GM12878 (cell line): ENCODE data around the gene SMAD1. TPM values are rescaled to one million over a fixed set of nuclear protein-coding genes. Genes with fewer than 3 reads are reported as not detected.

Source experiments
- ATAC-seq: fragments of 200-7000 bp; cut with Tn5 transposase; 3 replicates; pipeline ENCODE4 v1.9.1; 2020; ENCODE audit warnings: mild to moderate bottlenecking, moderate library complexity
- BruUV-seq: library from RNA; stranded (reverse); fragments of 400-500 nt; replicated peaks from 2 replicates; lab custom pipeline; 2021; lab: Mats Ljungman, UMichigan
- CTCF ChIA-PET: fragments of 300-600 bp; sonication (Branson Sonifier 250); formaldehyde crosslinking; extraction: SDS; loops from one replicate; lab custom pipeline; 2021; ENCODE audit warnings: inconsistent platforms; lab: Yijun Ruan, JAX
- POLR2A ChIA-PET: fragments of 350-600 bp; formaldehyde crosslinking; extraction: SDS; loops from one replicate; lab custom pipeline; 2021; ENCODE audit warnings: inconsistent platforms; lab: Charles Lee
- RAD21 ChIA-PET: fragments of 300-600 bp; sonication (Branson Sonifier 250); formaldehyde crosslinking; loops from one replicate; lab custom pipeline; 2023; ENCODE audit warnings: antibody characterized with exemption; ENCODE audit not compliant: unreplicated experiment; lab: Charles Lee
- SMC1A ChIA-PET: fragments of 300-600 bp; sonication (Branson Sonifier 250); formaldehyde crosslinking; loops from one replicate; lab custom pipeline; 2023; ENCODE audit not compliant: unreplicated experiment, uncharacterized antibody; lab: Charles Lee
- DNase-seq: peaks from one replicate; pipeline ENCODE4 v3.0.0-alpha.2; 2011; ENCODE audit warnings: low read depth, low spot score
- FAIRE-seq: peaks from 3 replicates; lab custom pipeline; 2011; peaks lifted over from hg19 to GRCh38; lab: Jason Lieb, UNC
- H2AFZ ChIP-seq: 2 replicates; pipeline ENCODE4 v1.6.0; 2011; ENCODE audit warnings: low read depth, low read length, control low read depth; ENCODE audit not compliant: control insufficient read depth
- H3K27ac ChIP-seq: 2 replicates; pipeline ENCODE4 v1.5.1; 2011; ENCODE audit warnings: control low read depth; ENCODE audit not compliant: control insufficient read depth, insufficient read depth
- H3K27me3 ChIP-seq, 2 experiments: replicated peaks in 1 of 2; 2 replicates each; pipeline versions ENCODE4 v1.6.0 to v1.6.1; 2011; ENCODE audit warnings: low read length in 1 of 2; ENCODE audit not compliant: control insufficient read depth in 2 of 2, insufficient read depth in 2 of 2
- H3K36me3 ChIP-seq, 2 experiments: 2 replicates each; pipeline ENCODE4 v1.5.1; 2011; ENCODE audit warnings: low read length in 1 of 2; ENCODE audit not compliant: control insufficient read depth in 2 of 2, insufficient read depth in 2 of 2
- H3K4me1 ChIP-seq: 2 replicates; pipeline ENCODE4 v1.6.1; 2011; ENCODE audit warnings: mild to moderate bottlenecking, low read length, moderate library complexity, mixed read lengths; ENCODE audit not compliant: control insufficient read depth, insufficient read depth
- H3K4me2 ChIP-seq: 2 replicates; pipeline ENCODE4 v1.6.0; 2011; ENCODE audit warnings: control low read depth; ENCODE audit not compliant: control insufficient read depth, insufficient read depth
- H3K4me3 ChIP-seq: fragments of 200-600 bp; sonication (generic); 2 replicates; pipeline ENCODE4 v1.5.1; 2016
- H3K79me2 ChIP-seq: 2 replicates; pipeline ENCODE4 v1.6.0; 2011; ENCODE audit warnings: low read length; ENCODE audit not compliant: control insufficient read depth, insufficient read depth
- H3K9ac ChIP-seq: 2 replicates; pipeline ENCODE4 v1.8.0; 2011; ENCODE audit warnings: low read length, control low read depth, mixed read lengths; ENCODE audit not compliant: control insufficient read depth, insufficient read depth
- H3K9me3 ChIP-seq: replicated peaks from 3 replicates; pipeline ENCODE4 v1.5.1; 2011; ENCODE audit warnings: mild to moderate bottlenecking, low read length; ENCODE audit not compliant: control insufficient read depth, insufficient read depth
- H4K20me1 ChIP-seq: 2 replicates; pipeline ENCODE4 v1.6.0; 2011; ENCODE audit not compliant: control insufficient read depth, insufficient read depth
- CHD1 ChIP-seq: IDR thresholded peaks from 2 replicates; pipeline ENCODE4 v1.6.1; 2012; ENCODE audit warnings: low read depth, low read length, improper control_type of control experiment
- CREB1 ChIP-seq: IDR thresholded peaks from 2 replicates; pipeline ENCODE4 v1.6.1; 2012; ENCODE audit warnings: low read depth, mild to moderate bottlenecking, inconsistent platforms
- HCFC1 ChIP-seq: fragments of 150-350 bp; IDR thresholded peaks from 2 replicates; pipeline ENCODE4 v1.6.1; 2014; ENCODE audit warnings: low read length
- JUNB ChIP-seq: IDR thresholded peaks from 2 replicates; pipeline ENCODE4 v1.6.1; 2016; ENCODE audit warnings: antibody characterized with exemption, mild to moderate bottlenecking
- KAT2A ChIP-seq: conservative IDR thresholded peaks from 2 replicates; pipeline ENCODE4 v1.6.1; 2011; ENCODE audit warnings: low read depth, low read length; ENCODE audit not compliant: control insufficient read depth
- MEF2A ChIP-seq: IDR thresholded peaks from 2 replicates; pipeline ENCODE4 v1.6.1; 2011; ENCODE audit warnings: low read depth, mild to moderate bottlenecking, low read length, moderate library complexity; ENCODE audit not compliant: insufficient read depth
- NFIC ChIP-seq: IDR thresholded peaks from 2 replicates; pipeline ENCODE4 v1.6.1; 2012; ENCODE audit warnings: low read depth, mild to moderate bottlenecking, inconsistent platforms, low read length, moderate library complexity
- NR2F1 ChIP-seq: fragments of 450-650 bp; conservative IDR thresholded peaks from 2 replicates; pipeline ENCODE4 v1.6.1; 2017; ENCODE audit warnings: mild to moderate bottlenecking
- POLR2AphosphoS2 ChIP-seq: IDR thresholded peaks from 2 replicates; pipeline ENCODE4 v1.6.1; 2011; ENCODE audit warnings: low read depth, mild to moderate bottlenecking, low read length, improper control_type of control experiment, moderate library complexity
- RAD21 ChIP-seq: IDR thresholded peaks from 2 replicates; pipeline ENCODE4 v1.6.1; 2011; ENCODE audit warnings: mild to moderate bottlenecking, low read depth, low read length, moderate library complexity; ENCODE audit not compliant: insufficient read depth
- SMARCA5 ChIP-seq: fragments of 450-650 bp; IDR thresholded peaks from 2 replicates; pipeline ENCODE4 v1.6.1; 2017; ENCODE audit warnings: mild to moderate bottlenecking
- STAT1 ChIP-seq: fragments of 450-650 bp; conservative IDR thresholded peaks from 2 replicates; pipeline ENCODE4 v1.6.1; 2014; ENCODE audit warnings: antibody characterized with exemption, mild to moderate bottlenecking
- SUPT20H ChIP-seq: IDR thresholded peaks from 2 replicates; pipeline ENCODE4 v1.6.1; 2011; ENCODE audit warnings: low read depth, mild to moderate bottlenecking, low read length, moderate library complexity, borderline replicate concordance; ENCODE audit not compliant: control insufficient read depth
- TCF3 ChIP-seq: IDR thresholded peaks from 2 replicates; pipeline ENCODE4 v1.6.1; 2012; ENCODE audit warnings: low read depth, mild to moderate bottlenecking, low read length, borderline replicate concordance; ENCODE audit not compliant: insufficient read depth
- WGBS: methylation state at CpG from one replicate; pipeline ENCODE4 v1.1.6; 2016; ENCODE audit warnings: low lambda C conversion rate; ENCODE audit not compliant: insufficient replicate concordance, insufficient coverage; ENCODE audit errors: missing lambda C conversion rate; 5-methylcytosine and 5-hydroxymethylcytosine counted together
- in situ Hi-C: fragments of 300-500 bp; cut with MboI; formaldehyde crosslinking; loops from 9 replicates; pipeline ENCODE4 v1.14.3; 2018; ENCODE audit warnings: mixed read lengths
- intact Hi-C: fragments of 100-400 bp; cut with micrococcal nuclease; formaldehyde crosslinking; loops from one replicate; pipeline ENCODE4 v1.14.2; 2022; ENCODE audit not compliant: unreplicated experiment
- polyA plus RNA-seq, 11 experiments: library from polyadenylated mRNA; depleted of rRNA in 4 of 11; unstranded in 6 of 11; stranded (reverse) in 5 of 11; fragments of >200 nt; fragmentation: Nextera tagmentation in 4 of 11; fragmentation: Illumina TruSeq in 1 of 11; extraction: Ambion mirVana in 4 of 11; extraction: Trizol in 1 of 11; gene quantifications; 1 replicate in 1 of 11; 2 replicates in 10 of 11; pipeline versions ENCODE4 v1.2.1 to v1.2.3, GENCODE V29; 2011 to 2016; ENCODE audit warnings: inconsistent platforms in 2 of 11, missing spikeins in 2 of 11, low read depth in 1 of 11
- total RNA-seq, 4 experiments: library from RNA; depleted of rRNA in 3 of 4; stranded (reverse); fragments of >200 nt in 3 of 4; fragmentation: Illumina TruSeq in 1 of 4; extraction: Trizol in 1 of 4; gene quantifications; 2 replicates each; pipeline versions ENCODE4 v1.2.1 to v1.2.3, GENCODE V29; 2013 to 2021
- TF ChIP-seq, protein P1 (sequence below): IDR thresholded peaks from 2 replicates; pipeline ENCODE4 v1.6.1; 2012; ENCODE audit warnings: low read length, inconsistent platforms

SMAD1 gene
- total and polyA plus RNA-seq, 10 of the 15 experiments (the other 5 are each of a cell fraction or from before 2014, with no cell fraction given), result 0.29 to 17.5 (median 13.6) TPM

- TF ChIP-seq SMARCA5 (no peak), SUPT20H (no peak), CREB1 (no peak), KAT2A (no peak), RAD21 (no peak), HCFC1 (no peak), STAT1 (no peak), POLR2AphosphoS2 (no peak), MEF2A (no peak), NR2F1 (no peak), TCF3 (no peak), NFIC (no peak)
- TF ChIP-seq, protein P1, sequence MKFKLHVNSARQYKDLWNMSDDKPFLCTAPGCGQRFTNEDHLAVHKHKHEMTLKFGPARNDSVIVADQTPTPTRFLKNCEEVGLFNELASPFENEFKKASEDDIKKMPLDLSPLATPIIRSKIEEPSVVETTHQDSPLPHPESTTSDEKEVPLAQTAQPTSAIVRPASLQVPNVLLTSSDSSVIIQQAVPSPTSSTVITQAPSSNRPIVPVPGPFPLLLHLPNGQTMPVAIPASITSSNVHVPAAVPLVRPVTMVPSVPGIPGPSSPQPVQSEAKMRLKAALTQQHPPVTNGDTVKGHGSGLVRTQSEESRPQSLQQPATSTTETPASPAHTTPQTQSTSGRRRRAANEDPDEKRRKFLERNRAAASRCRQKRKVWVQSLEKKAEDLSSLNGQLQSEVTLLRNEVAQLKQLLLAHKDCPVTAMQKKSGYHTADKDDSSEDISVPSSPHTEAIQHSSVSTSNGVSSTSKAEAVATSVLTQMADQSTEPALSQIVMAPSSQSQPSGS, result no peak
Measured at GRCh38 chr4:145489556-145489955, 7.9 kb downstream of the SMAD1 start (continued).

GRCh38 chr4:145490361-145490760 is 8.7 kb downstream of the SMAD1 start:
- Histone ChIP-seq H3K36me3 (no peaks in the 10 kb centered on the region), H4K20me1 (no peaks in the 10 kb centered on the region), H3K27ac (no peak overlapping the region), H3K4me2 (no peak overlapping the region), H3K9ac (no peak overlapping the region), H2AFZ (no peak overlapping the region), H3K79me2 (peaks cover 47% of the 10 kb centered on the region), H3K4me1 (peaks cover 9% of the 10 kb centered on the region; the same call in 1 of the 2 replicates), H3K9me3 (no peaks in the 10 kb centered on the region; the same call in 2 of the 3 replicates), H3K27me3 (no peaks in the 10 kb centered on the region; a peak in 2 of 4 replicates), H3K4me3 (no peak overlapping the region)
- ChIA-PET POLR2A (no interaction called here), SMC1A (no interaction called here), RAD21 (no interaction called here), CTCF (no interaction called here)
- no peak for TF ChIP-seq JUNB
- no peak for TF ChIP-seq CHD1
- in situ Hi-C loops (no loop called here), intact Hi-C loops (no loop called here)
- no TSS peak for BruUV-seq
- no peak for ATAC-seq
- 0% methylated on average over 1 of the region's 1 CpG for WGBS
- no peak for FAIRE-seq
- DNase-seq, result no peak
